Measurements from ENCODE around the gene KRTAP3-3. TPM values are rescaled to one million over a fixed set of nuclear protein-coding genes. Genes with fewer than 3 reads are reported as not detected.
A peak's percentile ranks its signal among the peaks of the same experiment; 100 is the strongest.

Gene KRTAP3-3
- total RNA-seq, 4 donors from 2014 or later, result not detected

DNA sequence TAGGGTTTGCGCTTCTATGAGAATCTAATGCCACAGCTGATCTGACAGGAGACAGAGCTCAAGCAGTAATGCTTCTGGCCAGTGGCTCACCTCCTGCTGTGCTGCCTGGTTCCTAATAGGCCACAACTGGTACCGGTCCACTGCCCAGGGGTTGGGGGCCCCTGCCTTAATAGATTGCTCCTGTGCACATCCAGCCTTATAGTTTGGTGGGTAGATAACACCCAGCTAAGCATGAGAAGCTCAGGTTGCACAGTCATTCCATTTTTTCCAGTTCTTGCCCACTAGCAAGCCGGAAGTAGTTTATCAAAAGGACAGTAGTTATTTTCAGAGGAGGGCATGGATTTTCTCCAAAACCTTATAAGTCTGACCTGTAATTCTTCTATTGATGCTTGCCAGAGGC, 25.5 kb upstream of the KRTAP3-3 start:
- Histone ChIP-seq H3K4me3 (no peak overlapping the region), H3K9me3 (no peaks in the 10 kb centered on the region), H3K27ac (no peak overlapping the region), H3K4me1 (no peaks in the 10 kb centered on the region), H3K27me3 (no peaks in the 10 kb centered on the region), H3K36me3 (no peaks in the 10 kb centered on the region)
- no peak for TF ChIP-seq POLR2A (IDR thresholded peaks at IDR 0.05)
- TF ChIP-seq, protein P1, sequence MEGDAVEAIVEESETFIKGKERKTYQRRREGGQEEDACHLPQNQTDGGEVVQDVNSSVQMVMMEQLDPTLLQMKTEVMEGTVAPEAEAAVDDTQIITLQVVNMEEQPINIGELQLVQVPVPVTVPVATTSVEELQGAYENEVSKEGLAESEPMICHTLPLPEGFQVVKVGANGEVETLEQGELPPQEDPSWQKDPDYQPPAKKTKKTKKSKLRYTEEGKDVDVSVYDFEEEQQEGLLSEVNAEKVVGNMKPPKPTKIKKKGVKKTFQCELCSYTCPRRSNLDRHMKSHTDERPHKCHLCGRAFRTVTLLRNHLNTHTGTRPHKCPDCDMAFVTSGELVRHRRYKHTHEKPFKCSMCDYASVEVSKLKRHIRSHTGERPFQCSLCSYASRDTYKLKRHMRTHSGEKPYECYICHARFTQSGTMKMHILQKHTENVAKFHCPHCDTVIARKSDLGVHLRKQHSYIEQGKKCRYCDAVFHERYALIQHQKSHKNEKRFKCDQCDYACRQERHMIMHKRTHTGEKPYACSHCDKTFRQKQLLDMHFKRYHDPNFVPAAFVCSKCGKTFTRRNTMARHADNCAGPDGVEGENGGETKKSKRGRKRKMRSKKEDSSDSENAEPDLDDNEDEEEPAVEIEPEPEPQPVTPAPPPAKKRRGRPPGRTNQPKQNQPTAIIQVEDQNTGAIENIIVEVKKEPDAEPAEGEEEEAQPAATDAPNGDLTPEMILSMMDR (IDR thresholded peaks at IDR 0.05 in 4 of 5, conservative IDR thresholded peaks at IDR 0.05 in 1 of 5), result no peak
- in situ Hi-C loops (cut with MboI; ENCODE audit: low sequenced_read_pairs in 4 of 4), result no loop called here
- DNase-seq (no peak), ATAC-seq (no peak)
- intact Hi-C loops (cut with DNase I; ENCODE audit: low total_unique reads), result no loop called here

DNA sequence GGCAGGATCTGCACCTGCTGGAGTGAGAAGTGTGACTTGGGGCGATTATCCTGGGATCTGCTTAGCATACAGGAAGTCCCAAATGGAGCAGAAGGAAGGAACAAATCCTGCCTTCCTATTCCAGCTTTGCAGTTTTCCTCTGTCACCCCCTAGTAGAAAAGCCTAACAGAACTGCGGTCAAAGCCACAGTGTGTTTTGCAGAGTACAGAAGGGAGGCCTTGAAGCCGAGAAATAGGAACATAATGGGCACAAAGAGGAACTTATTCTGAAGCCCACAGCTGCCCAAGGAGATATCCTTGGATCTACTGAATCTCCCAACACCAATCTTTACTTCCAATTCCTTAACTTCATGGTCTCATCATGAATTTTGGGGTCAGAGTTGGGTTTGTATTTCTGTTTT, 24.6 kb upstream of the KRTAP3-3 start:
- no peaks in the 10 kb centered on the region for H3K36me3 ChIP-seq
- no peak for ATAC-seq
- intact Hi-C loops (cut with DNase I; ENCODE audit: low total_unique reads), result no loop called here

DNA sequence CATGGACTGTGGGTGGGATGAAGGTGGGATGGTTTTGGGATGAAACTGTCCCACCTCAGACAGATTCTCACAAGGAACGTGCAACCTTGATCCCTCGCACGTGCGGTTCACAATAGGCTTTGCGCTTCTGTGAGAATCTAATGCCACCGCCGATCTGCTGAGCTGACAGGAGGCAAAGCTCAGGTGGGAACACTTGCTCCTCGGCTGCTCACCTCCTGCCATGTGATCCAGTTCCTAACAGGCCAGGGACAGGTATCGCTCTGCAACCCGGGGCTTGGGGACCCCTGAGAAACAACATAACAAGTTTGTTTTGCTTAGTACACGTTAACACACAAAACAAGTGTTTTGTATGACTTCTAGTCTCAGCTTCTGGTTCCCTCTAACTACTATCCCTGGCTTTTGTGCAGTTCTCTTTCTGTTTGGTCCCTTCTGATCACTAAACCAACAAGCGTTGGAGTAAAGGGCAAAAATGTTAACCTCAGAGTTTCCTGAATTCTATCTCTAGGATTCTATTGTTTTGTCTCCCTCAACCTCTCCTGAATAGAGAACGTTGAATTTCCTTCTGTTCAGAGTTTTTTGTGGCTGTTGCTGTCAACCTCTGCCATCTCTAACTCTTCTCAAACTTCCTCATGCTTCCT, 22.7 kb upstream of the KRTAP3-3 start:
- H3K27ac ChIP-seq, result no peak overlapping the region
- DNase-seq (no peak), ATAC-seq (no peak)
- no peaks in the 10 kb centered on the region for H3K27me3 ChIP-seq
- no peaks in the 10 kb centered on the region for H3K9me3 ChIP-seq
- H3K36me3 ChIP-seq, result no peaks in the 10 kb centered on the region
- intact Hi-C loops (cut with DNase I; ENCODE audit: low total_unique reads), result no loop called here
- TF ChIP-seq, protein P1 (IDR thresholded peaks at IDR 0.05 in 4 of 5, conservative IDR thresholded peaks at IDR 0.05 in 1 of 5), result no peak
- no peak for TF ChIP-seq POLR2A (IDR thresholded peaks at IDR 0.05)
- peaks cover 7 to 8% of the 10 kb centered on the region in 2 donors for H3K4me1 ChIP-seq
- in situ Hi-C loops (cut with MboI; ENCODE audit: low sequenced_read_pairs in 4 of 4), result no loop called here
- H3K4me3 ChIP-seq, result no peak overlapping the region

More for the DNA sequence above, 24.6 kb upstream of the KRTAP3-3 start:
- Histone ChIP-seq H3K27ac (no peak overlapping the region), H3K27me3 (no peaks in the 10 kb centered on the region), H3K4me1 (peaks cover 2 to 3% of the 10 kb centered on the region in 2 donors), H3K4me3 (no peak overlapping the region), H3K9me3 (no peaks in the 10 kb centered on the region)
- TF ChIP-seq, protein P1 (IDR thresholded peaks at IDR 0.05 in 4 of 5, conservative IDR thresholded peaks at IDR 0.05 in 1 of 5), result no peak
- no peak for TF ChIP-seq POLR2A (IDR thresholded peaks at IDR 0.05)
- in situ Hi-C loops (cut with MboI; ENCODE audit: low sequenced_read_pairs in 4 of 4), result no loop called here
- no peak for DNase-seq

DNA sequence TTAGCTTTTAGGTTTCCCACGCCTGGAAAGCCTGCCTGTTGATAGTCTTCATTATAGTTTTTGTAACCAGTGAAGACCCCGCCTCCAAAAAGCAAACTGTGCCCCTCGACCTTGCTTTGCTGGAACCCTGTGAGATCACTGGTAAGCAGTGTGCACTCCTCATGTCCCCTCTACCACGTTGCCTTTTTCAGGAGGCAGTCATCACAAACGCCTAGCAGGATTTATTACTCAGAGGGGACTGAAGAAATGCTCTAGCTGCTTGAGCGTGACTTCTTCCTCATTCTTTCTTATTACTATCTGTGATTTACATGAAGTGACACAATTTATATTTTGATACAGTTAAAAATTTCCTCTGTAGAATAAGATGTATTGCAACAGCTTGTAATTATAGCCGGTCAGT, 21.5 kb upstream of the KRTAP3-3 start:
- no peak for DNase-seq
- Histone ChIP-seq H3K27ac (no peak overlapping the region), H3K9me3 (no peaks in the 10 kb centered on the region), H3K4me1 (peaks cover 7 to 8% of the 10 kb centered on the region in 2 donors), H3K36me3 (no peaks in the 10 kb centered on the region), H3K4me3 (no peak overlapping the region), H3K27me3 (no peaks in the 10 kb centered on the region)
- no peak for ATAC-seq
- TF ChIP-seq, protein P1 (IDR thresholded peaks at IDR 0.05 in 4 of 5, conservative IDR thresholded peaks at IDR 0.05 in 1 of 5), result no peak
- TF ChIP-seq POLR2A (IDR thresholded peaks at IDR 0.05), result no peak
- in situ Hi-C loops (cut with MboI; ENCODE audit: low sequenced_read_pairs in 4 of 4), result no loop called here
- intact Hi-C loops (cut with DNase I; ENCODE audit: low total_unique reads), result no loop called here

DNA sequence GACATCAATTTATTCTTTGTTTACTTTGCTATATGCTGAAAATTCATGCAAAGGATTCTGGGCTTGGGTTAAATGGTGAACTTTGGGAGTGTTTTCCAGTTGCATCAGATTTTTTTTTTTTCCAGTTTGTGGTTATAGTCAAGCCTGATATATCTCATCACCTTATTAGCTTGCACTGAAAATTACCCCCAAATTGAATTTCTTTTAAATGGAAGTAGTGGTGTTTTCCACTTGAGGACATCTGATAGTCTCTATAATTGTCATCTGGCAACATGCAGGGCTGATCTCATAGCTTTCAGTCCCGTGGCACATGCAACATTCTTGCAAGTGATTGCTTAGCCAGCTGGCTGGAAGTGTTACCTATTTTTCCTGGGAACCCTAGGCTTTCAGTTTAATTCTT, 19.6 kb upstream of the KRTAP3-3 start:
- DNase-seq (no peak), ATAC-seq (peak in 1 of 2 donors; percentile 73)
- Histone ChIP-seq H3K4me3 (no peak overlapping the region), H3K4me1 (peaks cover 7 to 8% of the 10 kb centered on the region in 2 donors), H3K27ac (no peak overlapping the region), H3K36me3 (no peaks in the 10 kb centered on the region), H3K27me3 (no peaks in the 10 kb centered on the region), H3K9me3 (no peaks in the 10 kb centered on the region)
- intact Hi-C loops (cut with DNase I; ENCODE audit: low total_unique reads), result no loop called here
- in situ Hi-C loops (cut with MboI; ENCODE audit: low sequenced_read_pairs in 4 of 4), result no loop called here
- TF ChIP-seq POLR2A (IDR thresholded peaks at IDR 0.05), result no peak
- TF ChIP-seq, protein P1 (IDR thresholded peaks at IDR 0.05 in 4 of 5, conservative IDR thresholded peaks at IDR 0.05 in 1 of 5), result no peak

Data from gastrocnemius medialis (tissue), 4 donors.